Coronary artery (tissue), 2 donors: ENCODE measurements around the gene FAM20C.

Experiments used
- DNase-seq: peaks from one replicate; pipeline ENCODE4 v3.0.0-alpha.2; 2017; ENCODE audit warnings: low spot score
- H3K27ac ChIP-seq, 2 donors: fragments of 200-600 bp; sonication (generic); one replicate each; pipeline ENCODE4 v1.5.1; 2016 to 2019
- H3K4me3 ChIP-seq: fragments of 200-600 bp; sonication (generic); 2 replicates; pipeline ENCODE4 v1.5.1; 2016; ENCODE audit warnings: mild to moderate bottlenecking, moderate library complexity
- CTCF ChIP-seq: fragments of 200-600 bp; sonication (generic); IDR thresholded peaks from one replicate; pipeline ENCODE4 v1.5.1; 2019; ENCODE audit warnings: antibody characterized with exemption

FAM20C gene

GRCh38 chr7:189719-190118 is 2.7 kb upstream of the FAM20C start:
- H3K4me3 ChIP-seq: no peak overlapping the region
- DNase-seq: no peak
- no peak overlapping the region for H3K27ac ChIP-seq
- TF ChIP-seq CTCF: no peak

- Histone ChIP-seq H3K4me3 (no peak overlapping the region), H3K27ac (no peak overlapping the region)
- DNase-seq: no peak
- no peak for TF ChIP-seq CTCF
These were observed 2.2 kb upstream of the FAM20C start for GRCh38 chr7:190196-190595.

- Histone ChIP-seq H3K4me3 (peak overlapping the region; percentile 93), H3K27ac (peak overlapping the region; percentile 85 to 94)
- no peak for TF ChIP-seq CTCF
- no peak for DNase-seq
These were observed 1.0 kb upstream of the FAM20C start for GRCh38 chr7:191105-191980.

- Histone ChIP-seq H3K4me3 (peak overlapping the region; percentile 93), H3K27ac (peak overlapping the region; percentile 85 to 94)
- DNase-seq: no peak
- TF ChIP-seq CTCF: no peak
These were observed 520 bp downstream of the FAM20C start for GRCh38 chr7:192701-193480.

- H3K4me3 ChIP-seq: peak overlapping the region; percentile 93
- H3K27ac ChIP-seq: peak overlapping the region in 1 of 2 donors; percentile 94
- DNase-seq: no peak
- TF ChIP-seq CTCF: no peak
These were observed 1.3 kb downstream of the FAM20C start for GRCh38 chr7:193481-194251.

- TF ChIP-seq CTCF: no peak
- peak overlapping the region in 1 of 2 donors; percentile 94 for H3K27ac ChIP-seq
- no peak for DNase-seq
- peak overlapping the region; percentile 93 for H3K4me3 ChIP-seq
These were observed 2.1 kb downstream of the FAM20C start for GRCh38 chr7:194252-195009.
